Calu3 (cell line): ENCODE measurements around the gene CALN1. TPM values are rescaled to one million over a fixed set of nuclear protein-coding genes. Genes with fewer than 3 reads are reported as not detected.

Source experiments
- BruUV-seq: library from RNA; stranded (reverse); fragments of 400-500 nt; replicated peaks from 2 replicates; lab custom pipeline; 2021; lab: Mats Ljungman, UMichigan
- CTCF ChIA-PET: fragments of 300-600 bp; sonication (Branson Sonifier 250); formaldehyde crosslinking; loops from one replicate; lab custom pipeline; 2022; ENCODE audit warnings: antibody characterized with exemption; lab: Charles Lee
- DNase-seq: peaks from one replicate; pipeline ENCODE4 v3.0.0; 2022
- H3K27ac Mint-ChIP-seq: one replicate; pipeline ENCODE4 v1.8.0; 2022; ENCODE audit warnings: mixed read lengths; ENCODE audit not compliant: unreplicated experiment
- H3K27me3 Mint-ChIP-seq: one replicate; pipeline ENCODE4 v1.8.0; 2022; ENCODE audit warnings: mixed read lengths; ENCODE audit not compliant: unreplicated experiment
- H3K36me3 Mint-ChIP-seq: one replicate; pipeline ENCODE4 v1.8.0; 2022; ENCODE audit warnings: mild to moderate bottlenecking, moderate library complexity, mixed read lengths; ENCODE audit not compliant: insufficient read depth, unreplicated experiment
- H3K4me1 Mint-ChIP-seq: one replicate; pipeline ENCODE4 v1.8.0; 2022; ENCODE audit warnings: mild to moderate bottlenecking, low read depth, mixed read lengths; ENCODE audit not compliant: unreplicated experiment
- H3K4me3 Mint-ChIP-seq: one replicate; pipeline ENCODE4 v1.8.0; 2022; ENCODE audit warnings: mild to moderate bottlenecking, low read depth, moderate library complexity, mixed read lengths; ENCODE audit not compliant: unreplicated experiment
- H3K9me3 Mint-ChIP-seq: one replicate; pipeline ENCODE4 v1.8.0; 2022; ENCODE audit warnings: low read depth, mixed read lengths; ENCODE audit not compliant: unreplicated experiment
- CTCF ChIP-seq: fragments of 200-600 bp; IDR thresholded peaks from one replicate; pipeline ENCODE4 v1.8.0; 2022; ENCODE audit warnings: antibody characterized with exemption; ENCODE audit not compliant: unreplicated experiment
- intact Hi-C: fragments of 100-400 bp; cut with micrococcal nuclease; formaldehyde crosslinking; loops from one replicate; pipeline ENCODE4 v1.10.0; 2022; ENCODE audit not compliant: unreplicated experiment
- total RNA-seq: library from RNA; stranded (reverse); gene quantifications from 2 replicates; pipeline ENCODE4 v1.2.3, GENCODE V29; 2022

CALN1 gene
- total RNA-seq, 1 experiment from 2014 or later = not detected

- H3K4me3 Mint-ChIP-seq = no peak overlapping the region
- peaks cover 4% of the 10 kb centered on the region for H3K36me3 Mint-ChIP-seq
- H3K27ac Mint-ChIP-seq = no peak overlapping the region
- CTCF ChIA-PET = interaction anchor here (0.7 kb wide), 1 partner anchor 70 kb away, joined by 4 read pairs; no protein-coding TSS in a partner anchor
- no peaks in the 10 kb centered on the region for H3K27me3 Mint-ChIP-seq
- no peak for TF ChIP-seq CTCF
- intact Hi-C loops = no loop called here
- BruUV-seq = no TSS peak
- no peaks in the 10 kb centered on the region for H3K4me1 Mint-ChIP-seq
- DNase-seq = no peak
- H3K9me3 Mint-ChIP-seq = peaks cover 6% of the 10 kb centered on the region
These were observed 163.0 kb downstream of the CALN1 start for GRCh38 chr7:72249106-72249505.

- H3K9me3 Mint-ChIP-seq = peaks cover 6% of the 10 kb centered on the region
- no peak overlapping the region for H3K27ac Mint-ChIP-seq
- intact Hi-C loops = no loop called here
- H3K4me3 Mint-ChIP-seq = no peak overlapping the region
- TF ChIP-seq CTCF = no peak
- no peaks in the 10 kb centered on the region for H3K27me3 Mint-ChIP-seq
- DNase-seq = no peak
- CTCF ChIA-PET = no interaction called here
- BruUV-seq = no TSS peak
- peaks cover under 1% of the 10 kb centered on the region for H3K36me3 Mint-ChIP-seq
- H3K4me1 Mint-ChIP-seq = no peaks in the 10 kb centered on the region
These were observed 167.2 kb downstream of the CALN1 start for GRCh38 chr7:72244826-72245398.

- no peak overlapping the region for H3K27ac Mint-ChIP-seq
- peaks cover 3% of the 10 kb centered on the region for H3K9me3 Mint-ChIP-seq
- TF ChIP-seq CTCF = no peak
- BruUV-seq = no TSS peak
- H3K4me3 Mint-ChIP-seq = no peak overlapping the region
- no peaks in the 10 kb centered on the region for H3K27me3 Mint-ChIP-seq
- no peaks in the 10 kb centered on the region for H3K4me1 Mint-ChIP-seq
- intact Hi-C loops = no loop called here
- no peaks in the 10 kb centered on the region for H3K36me3 Mint-ChIP-seq
- CTCF ChIA-PET = no interaction called here
- DNase-seq = no peak
These were observed 168.8 kb downstream of the CALN1 start for GRCh38 chr7:72243329-72243728.

- H3K27ac Mint-ChIP-seq = no peak overlapping the region
- CTCF ChIA-PET = no interaction called here
- H3K9me3 Mint-ChIP-seq = peaks cover 3% of the 10 kb centered on the region
- BruUV-seq = no TSS peak
- DNase-seq = no peak
- H3K36me3 Mint-ChIP-seq = no peaks in the 10 kb centered on the region
- no peaks in the 10 kb centered on the region for H3K27me3 Mint-ChIP-seq
- no peak for TF ChIP-seq CTCF
- H3K4me1 Mint-ChIP-seq = no peaks in the 10 kb centered on the region
- intact Hi-C loops = no loop called here
- no peak overlapping the region for H3K4me3 Mint-ChIP-seq
These were observed 176.8 kb downstream of the CALN1 start for GRCh38 chr7:72235351-72235750.
